Measurements from ENCODE around the gene GAREM2.
"Not testable (repeated sequence)": the region's sequence is repeated elsewhere in the genome, so short reads cannot be mapped to it uniquely, and the experiment has no call there.

GAREM2 gene

GRCh38 chr2:26164641-26165211, 8.2 kb upstream of the GAREM2 start:
- Histone ChIP-seq H3K56ac (ENCODE audit: low read length) (no peak overlapping the region), H3K36me3 (ENCODE audit: control insufficient read depth, insufficient read depth, low read length) (no peaks in the 10 kb centered on the region), H4K8ac (ENCODE audit: low read depth, low read length) (no peak overlapping the region), H3K9ac (ENCODE audit: low read length) (no peak overlapping the region), H3K4ac (ENCODE audit: low read depth, low read length) (no peak overlapping the region), H4K5ac (ENCODE audit: low read length) (no peak overlapping the region), H2BK120ac (ENCODE audit: low read depth, low read length) (no peak overlapping the region), H2AK5ac (ENCODE audit: low read length) (no peak overlapping the region), H3K27ac (ENCODE audit: low read depth, low read length) (no peak overlapping the region), H3K79me1 (ENCODE audit: low read length) (no peaks in the 10 kb centered on the region), H2BK5ac (ENCODE audit: low read length) (no peak overlapping the region), H2BK15ac (replicated peaks; ENCODE audit: low read depth) (no peak overlapping the region), H3K4me1 (ENCODE audit: control insufficient read depth, low read depth, low read length) (no peaks in the 10 kb centered on the region), H3K18ac (ENCODE audit: low read length) (no peak overlapping the region), H3K4me2 (ENCODE audit: low read length) (no peak overlapping the region), H3K79me2 (ENCODE audit: control insufficient read depth, insufficient read depth, low read length) (no peaks in the 10 kb centered on the region), H3K27me3 (ENCODE audit: insufficient read depth, low read length, poor library complexity) (no peaks in the 10 kb centered on the region), H3K4me3 (ENCODE audit: low read length) (no peak overlapping the region), H3K23ac (ENCODE audit: low read length) (no peak overlapping the region)
- DNase-seq, result no peak
- WGBS (ENCODE audit: extremely low coverage, insufficient coverage, low lambda C conversion rate), result no CpG with 5 or more reads among the region's 8 CpGs

GRCh38 chr2:26165403-26165802, 7.5 kb upstream of the GAREM2 start:
- H3K27me3 ChIP-seq (ENCODE audit: insufficient read depth, low read length, poor library complexity), result no peaks in the 10 kb centered on the region
- no peaks in the 10 kb centered on the region for H3K79me1 ChIP-seq (ENCODE audit: low read length)
- H2BK120ac ChIP-seq (ENCODE audit: low read depth, low read length), result no peak overlapping the region
- H3K18ac ChIP-seq (ENCODE audit: low read length), result no peak overlapping the region
- no peak overlapping the region for H3K4me2 ChIP-seq (ENCODE audit: low read length)
- H2BK5ac ChIP-seq (ENCODE audit: low read length), result no peak overlapping the region
- WGBS (ENCODE audit: extremely low coverage, insufficient coverage, low lambda C conversion rate), result 100% methylated on average over 1 of the region's 4 CpGs
- no peak overlapping the region for H3K4me3 ChIP-seq (ENCODE audit: low read length)
- H3K4ac ChIP-seq (ENCODE audit: low read depth, low read length), result no peak overlapping the region
- no peaks in the 10 kb centered on the region for H3K4me1 ChIP-seq (ENCODE audit: control insufficient read depth, low read depth, low read length)
- no peak overlapping the region for H3K23ac ChIP-seq (ENCODE audit: low read length)
- no peak overlapping the region for H4K8ac ChIP-seq (ENCODE audit: low read depth, low read length)
- no peak for DNase-seq
- no peak overlapping the region for H2AK5ac ChIP-seq (ENCODE audit: low read length)
- no peak overlapping the region for H4K5ac ChIP-seq (ENCODE audit: low read length)
- H3K27ac ChIP-seq (ENCODE audit: low read depth, low read length), result no peak overlapping the region
- no peaks in the 10 kb centered on the region for H3K36me3 ChIP-seq (ENCODE audit: control insufficient read depth, insufficient read depth, low read length)
- H2BK15ac ChIP-seq (replicated peaks; ENCODE audit: low read depth), result no peak overlapping the region
- H3K79me2 ChIP-seq (ENCODE audit: control insufficient read depth, insufficient read depth, low read length), result no peaks in the 10 kb centered on the region
- H3K9ac ChIP-seq (ENCODE audit: low read length), result no peak overlapping the region
- no peak overlapping the region for H3K56ac ChIP-seq (ENCODE audit: low read length)

GRCh38 chr2:26166541-26166940, 6.3 kb upstream of the GAREM2 start:
- H3K9ac ChIP-seq (ENCODE audit: low read length); H4K5ac ChIP-seq (ENCODE audit: low read length); DNase-seq; H3K4me2 ChIP-seq (ENCODE audit: low read length); H3K4me1 ChIP-seq (ENCODE audit: control insufficient read depth, low read depth, low read length); H2BK5ac ChIP-seq (ENCODE audit: low read length); H3K36me3 ChIP-seq (ENCODE audit: control insufficient read depth, insufficient read depth, low read length); H3K23ac ChIP-seq (ENCODE audit: low read length); H3K79me2 ChIP-seq (ENCODE audit: control insufficient read depth, insufficient read depth, low read length); H2AK5ac ChIP-seq (ENCODE audit: low read length); H3K18ac ChIP-seq (ENCODE audit: low read length); H2BK120ac ChIP-seq (ENCODE audit: low read depth, low read length); H3K56ac ChIP-seq (ENCODE audit: low read length); H3K79me1 ChIP-seq (ENCODE audit: low read length); H3K27ac ChIP-seq (ENCODE audit: low read depth, low read length); H3K27me3 ChIP-seq (ENCODE audit: insufficient read depth, low read length, poor library complexity); H2BK15ac ChIP-seq (replicated peaks; ENCODE audit: low read depth); H3K4me3 ChIP-seq (ENCODE audit: low read length); H4K8ac ChIP-seq (ENCODE audit: low read depth, low read length); H3K4ac ChIP-seq (ENCODE audit: low read depth, low read length): not testable (repeated sequence)
- no CpG with 5 or more reads among the region's 6 CpGs for WGBS (ENCODE audit: extremely low coverage, insufficient coverage, low lambda C conversion rate)

GRCh38 chr2:26168785-26169184, 4.1 kb upstream of the GAREM2 start:
- no peak for DNase-seq
- no peak overlapping the region for H3K27ac ChIP-seq (ENCODE audit: low read depth, low read length)

GRCh38 chr2:26169226-26169625, 3.7 kb upstream of the GAREM2 start:
- H3K23ac ChIP-seq (ENCODE audit: low read length), result no peak overlapping the region
- no peak overlapping the region for H4K5ac ChIP-seq (ENCODE audit: low read length)
- no peaks in the 10 kb centered on the region for H3K27me3 ChIP-seq (ENCODE audit: insufficient read depth, low read length, poor library complexity)
- H3K4me1 ChIP-seq (ENCODE audit: control insufficient read depth, low read depth, low read length), result no peaks in the 10 kb centered on the region
- H3K9ac ChIP-seq (ENCODE audit: low read length), result no peak overlapping the region
- no peak overlapping the region for H2BK120ac ChIP-seq (ENCODE audit: low read depth, low read length)
- H2BK5ac ChIP-seq (ENCODE audit: low read length), result no peak overlapping the region
- no peak overlapping the region for H3K4me2 ChIP-seq (ENCODE audit: low read length)
- no peak overlapping the region for H3K27ac ChIP-seq (ENCODE audit: low read depth, low read length)
- no peak overlapping the region for H2BK15ac ChIP-seq (replicated peaks; ENCODE audit: low read depth)
- no peaks in the 10 kb centered on the region for H3K36me3 ChIP-seq (ENCODE audit: control insufficient read depth, insufficient read depth, low read length)
- no peak overlapping the region for H3K4ac ChIP-seq (ENCODE audit: low read depth, low read length)
- no CpG with 5 or more reads among the region's 5 CpGs for WGBS (ENCODE audit: extremely low coverage, insufficient coverage, low lambda C conversion rate)
- no peak overlapping the region for H4K8ac ChIP-seq (ENCODE audit: low read depth, low read length)
- no peak overlapping the region for H3K4me3 ChIP-seq (ENCODE audit: low read length)
- no peak overlapping the region for H2AK5ac ChIP-seq (ENCODE audit: low read length)
- H3K56ac ChIP-seq (ENCODE audit: low read length), result no peak overlapping the region
- no peaks in the 10 kb centered on the region for H3K79me2 ChIP-seq (ENCODE audit: control insufficient read depth, insufficient read depth, low read length)
- H3K18ac ChIP-seq (ENCODE audit: low read length), result no peak overlapping the region
- no peaks in the 10 kb centered on the region for H3K79me1 ChIP-seq (ENCODE audit: low read length)
- DNase-seq, result no peak

More at GRCh38 chr2:26168785-26169184, 4.1 kb upstream of the GAREM2 start:
- no peak overlapping the region for H3K18ac ChIP-seq (ENCODE audit: low read length)
- H2AK5ac ChIP-seq (ENCODE audit: low read length), result no peak overlapping the region
- no peak overlapping the region for H3K23ac ChIP-seq (ENCODE audit: low read length)
- H3K4me2 ChIP-seq (ENCODE audit: low read length), result no peak overlapping the region
- H3K9ac ChIP-seq (ENCODE audit: low read length), result no peak overlapping the region
- no peak overlapping the region for H3K4ac ChIP-seq (ENCODE audit: low read depth, low read length)
- H4K8ac ChIP-seq (ENCODE audit: low read depth, low read length), result no peak overlapping the region
- H4K5ac ChIP-seq (ENCODE audit: low read length), result no peak overlapping the region
- H2BK120ac ChIP-seq (ENCODE audit: low read depth, low read length), result no peak overlapping the region
- WGBS (ENCODE audit: extremely low coverage, insufficient coverage, low lambda C conversion rate), result no CpG with 5 or more reads among the region's 4 CpGs
- no peak overlapping the region for H3K56ac ChIP-seq (ENCODE audit: low read length)
- H2BK5ac ChIP-seq (ENCODE audit: low read length), result no peak overlapping the region
- H3K4me3 ChIP-seq (ENCODE audit: low read length), result no peak overlapping the region
- H3K36me3 ChIP-seq (ENCODE audit: control insufficient read depth, insufficient read depth, low read length), result no peaks in the 10 kb centered on the region
- no peak overlapping the region for H2BK15ac ChIP-seq (replicated peaks; ENCODE audit: low read depth)
- no peaks in the 10 kb centered on the region for H3K27me3 ChIP-seq (ENCODE audit: insufficient read depth, low read length, poor library complexity)
- H3K4me1 ChIP-seq (ENCODE audit: control insufficient read depth, low read depth, low read length), result no peaks in the 10 kb centered on the region
- no peaks in the 10 kb centered on the region for H3K79me1 ChIP-seq (ENCODE audit: low read length)
- no peaks in the 10 kb centered on the region for H3K79me2 ChIP-seq (ENCODE audit: control insufficient read depth, insufficient read depth, low read length)

GRCh38 chr2:26169681-26170414, 3.0 kb upstream of the GAREM2 start:
- Histone ChIP-seq H3K4me3 (ENCODE audit: low read length) (no peak overlapping the region), H2BK120ac (ENCODE audit: low read depth, low read length) (no peak overlapping the region), H3K27me3 (ENCODE audit: insufficient read depth, low read length, poor library complexity) (no peaks in the 10 kb centered on the region), H4K8ac (ENCODE audit: low read depth, low read length) (no peak overlapping the region), H3K18ac (ENCODE audit: low read length) (no peak overlapping the region), H3K4me2 (ENCODE audit: low read length) (no peak overlapping the region), H3K36me3 (ENCODE audit: control insufficient read depth, insufficient read depth, low read length) (no peaks in the 10 kb centered on the region), H3K79me2 (ENCODE audit: control insufficient read depth, insufficient read depth, low read length) (no peaks in the 10 kb centered on the region), H3K79me1 (ENCODE audit: low read length) (no peaks in the 10 kb centered on the region), H4K5ac (ENCODE audit: low read length) (no peak overlapping the region), H3K23ac (ENCODE audit: low read length) (no peak overlapping the region), H2BK15ac (replicated peaks; ENCODE audit: low read depth) (no peak overlapping the region), H3K4ac (ENCODE audit: low read depth, low read length) (no peak overlapping the region), H3K4me1 (ENCODE audit: control insufficient read depth, low read depth, low read length) (no peaks in the 10 kb centered on the region), H2AK5ac (ENCODE audit: low read length) (no peak overlapping the region), H2BK5ac (ENCODE audit: low read length) (no peak overlapping the region), H3K9ac (ENCODE audit: low read length) (no peak overlapping the region), H3K27ac (ENCODE audit: low read depth, low read length) (no peak overlapping the region), H3K56ac (ENCODE audit: low read length) (no peak overlapping the region)
- no CpG with 5 or more reads among the region's 14 CpGs for WGBS (ENCODE audit: extremely low coverage, insufficient coverage, low lambda C conversion rate)
- DNase-seq, result no peak

Measured in mesendoderm (in vitro differentiated cells).